ENCODE results near the gene LRRC37A. TPM values are rescaled to one million over a fixed set of nuclear protein-coding genes. Genes with fewer than 3 reads are reported as not detected.

Gene LRRC37A
- total and polyA plus RNA-seq, 9 of the 15 experiments (the other 6 are each of a cell fraction or from before 2014, with no cell fraction given) = 0.14 to 3.1 (median 1.8) TPM

- TF ChIP-seq TSHZ1 (CRISPR knock-in tag; IDR thresholded peaks at IDR 0.05) = 0 out of 2 replicates have a peak, but pooled peaks have one; percentile 25
- no peak for TF ChIP-seq STAT5B (CRISPR knock-in tag; IDR thresholded peaks at IDR 0.05)
- no peak for TF ChIP-seq ZNF586 (CRISPR knock-in tag; conservative IDR thresholded peaks at IDR 0.05)
- TF ChIP-seq ZNF12 (CRISPR knock-in tag; IDR thresholded peaks at IDR 0.05) = no peak
- peak; percentile 98 for TF ChIP-seq ZFX (CRISPR knock-in tag; IDR thresholded peaks at IDR 0.05)
- no peak for TF ChIP-seq CSDE1 (IDR thresholded peaks at IDR 0.05)
- TF ChIP-seq NFE2 (IDR thresholded peaks at IDR 0.05; ENCODE audit: low read depth) = peak; percentile 61
- no peak for TF ChIP-seq SNRNP70 (optimal IDR thresholded peaks at IDR 0.05; ENCODE audit: low read depth, low read length)
- TF ChIP-seq PHTF2 (CRISPR knock-in tag; IDR thresholded peaks at IDR 0.05) = 0 out of 2 replicates have a peak, but pooled peaks have one; percentile 17
- TF ChIP-seq XRCC4 (IDR thresholded peaks at IDR 0.05; ENCODE audit: extremely low read depth, insufficient read depth, insufficient read length) = no peak
- TF ChIP-seq NFIC (IDR thresholded peaks at IDR 0.05) = peak; percentile 70
- TF ChIP-seq ZFP30 (CRISPR knock-in tag; IDR thresholded peaks at IDR 0.05; ENCODE audit: borderline replicate concordance) = no peak
- TF ChIP-seq ZNF589 (CRISPR knock-in tag; IDR thresholded peaks at IDR 0.05; ENCODE audit: low read depth) = peak; percentile 95
- TF ChIP-seq KLF1 (tag; IDR thresholded peaks at IDR 0.05) = no peak
- no peak for TF ChIP-seq ZNF146 (CRISPR knock-in tag; IDR thresholded peaks at IDR 0.05; ENCODE audit: unreplicated experiment)
- TF ChIP-seq WHSC1 (IDR thresholded peaks at IDR 0.05; ENCODE audit: low read length) = no peak
- no peak for TF ChIP-seq ATF3 (IDR thresholded peaks at IDR 0.05)
- TF ChIP-seq ATF3 (CRISPR knock-in tag; conservative IDR thresholded peaks at IDR 0.05) = no peak; the same call in 1 of the 2 replicates
- no peak for TF ChIP-seq ETV5 (CRISPR knock-in tag; IDR thresholded peaks at IDR 0.05; ENCODE audit: low read depth)
- TF ChIP-seq ZNF551 (CRISPR knock-in tag; IDR thresholded peaks at IDR 0.05) = no peak
- TF ChIP-seq HOMEZ (CRISPR knock-in tag; IDR thresholded peaks at IDR 0.05) = 0 out of 2 replicates have a peak, but pooled peaks have one; percentile 36
- no peak for TF ChIP-seq ZNF224 (CRISPR knock-in tag; IDR thresholded peaks at IDR 0.05)
- TF ChIP-seq SPI1 (IDR thresholded peaks at IDR 0.05; ENCODE audit: borderline replicate concordance, low read depth, low read length) = 0 out of 2 replicates have a peak, but pooled peaks have one; percentile 48
- TF ChIP-seq CBX1 (IDR thresholded peaks at IDR 0.05; ENCODE audit: low read depth) = peak; percentile 49; the same call in 1 of the 2 replicates
Observed at GRCh38 chr17:46266656-46267544, 28.0 kb upstream of the LRRC37A start (continued).

Measured in K562 (cell line).